Vagina (tissue), 2 donors: ENCODE data around the gene TANK. TPM values are rescaled to one million over a fixed set of nuclear protein-coding genes. Genes with fewer than 3 reads are reported as not detected.
A peak's percentile ranks its signal among the peaks of the same experiment; 100 is the strongest.

ENCODE experiments used
- DNase-seq, 2 donors: peaks; one replicate each; pipeline ENCODE4 v3.0.0-alpha.2; 2017; ENCODE audit errors: extremely low spot score in 2 of 2
- H3K27ac ChIP-seq: fragments of 200-600 bp; sonication (generic); one replicate; pipeline ENCODE4 v1.5.1; 2019
- H3K27me3 ChIP-seq: fragments of 200-600 bp; sonication (generic); one replicate; pipeline ENCODE4 v1.5.1; 2019
- H3K36me3 ChIP-seq, 2 donors: fragments of 200-600 bp; sonication (generic); one replicate each; pipeline ENCODE4 v1.5.1; 2017 to 2019
- H3K4me1 ChIP-seq: fragments of 200-600 bp; sonication (generic); one replicate; pipeline ENCODE4 v1.5.1; 2019
- H3K4me3 ChIP-seq, 2 donors: fragments of 200-600 bp; sonication (generic); 1 replicate in 1 of 2; 2 replicates in 1 of 2; pipeline ENCODE4 v1.5.1; 2016 to 2019
- H3K9me3 ChIP-seq: fragments of 200-600 bp; sonication (generic); one replicate; pipeline ENCODE4 v1.5.1; 2019
- CTCF ChIP-seq, 3 experiments: fragments of 450-650 bp in 2 of 3; fragments of 200-600 bp in 1 of 3; sonication (generic) in 1 of 3; IDR thresholded peaks; one replicate each; pipeline ENCODE4 v1.5.1; 2017 to 2019; ENCODE audit warnings: antibody characterized with exemption in 3 of 3, mild to moderate bottlenecking in 2 of 3, moderate library complexity in 2 of 3
- POLR2A ChIP-seq, 2 donors: fragments of 450-650 bp; IDR thresholded peaks; one replicate each; pipeline ENCODE4 v1.6.1; 2017; ENCODE audit warnings: antibody characterized with exemption in 2 of 2, mild to moderate bottlenecking in 2 of 2, moderate library complexity in 2 of 2
- POLR2AphosphoS5 ChIP-seq, 2 donors: sonication (generic); formaldehyde crosslinking; IDR thresholded peaks; one replicate each; pipeline ENCODE4 v1.9.0; 2017; ENCODE audit warnings: antibody characterized with exemption in 2 of 2, mild to moderate bottlenecking in 2 of 2, low read depth in 1 of 2; ENCODE audit not compliant: insufficient read depth in 1 of 2
- intact Hi-C: fragments of 100-400 bp; cut with DNase I; formaldehyde crosslinking; loops from one replicate; pipeline ENCODE4 v1.15.1; 2023
- total RNA-seq: library from RNA; depleted of rRNA; stranded (reverse); fragments of >200 nt; gene quantifications from one replicate; pipeline ENCODE4 v1.2.3, GENCODE V29; 2016

The TANK gene
- total RNA-seq, 1 donor from 2014 or later, result 94.0 TPM

GRCh38 chr2:161120775-161121174 lies 39.5 kb upstream of the TANK start:
- intact Hi-C loops, result no loop called here
- Histone ChIP-seq H3K27me3 (no peaks in the 10 kb centered on the region), H3K4me3 (no peak overlapping the region), H3K9me3 (no peaks in the 10 kb centered on the region), H3K27ac (no peak overlapping the region), H3K36me3 (no peaks in the 10 kb centered on the region), H3K4me1 (peaks cover 26% of the 10 kb centered on the region)
- no peak for DNase-seq
- TF ChIP-seq CTCF (IDR thresholded peaks at IDR 0.05) (no peak), POLR2AphosphoS5 (IDR thresholded peaks at IDR 0.05; ENCODE audit: insufficient read depth in 1 of 2, low read depth in 1 of 2) (no peak), POLR2A (IDR thresholded peaks at IDR 0.05) (no peak)

GRCh38 chr2:161121622-161122021 lies 38.6 kb upstream of the TANK start:
- intact Hi-C loops, result no loop called here
- Histone ChIP-seq H3K27ac (no peak overlapping the region), H3K4me3 (no peak overlapping the region), H3K4me1 (peaks cover 26% of the 10 kb centered on the region), H3K27me3 (no peaks in the 10 kb centered on the region), H3K36me3 (no peaks in the 10 kb centered on the region), H3K9me3 (no peaks in the 10 kb centered on the region)
- no peak for DNase-seq
- TF ChIP-seq CTCF (IDR thresholded peaks at IDR 0.05) (no peak), POLR2AphosphoS5 (IDR thresholded peaks at IDR 0.05; ENCODE audit: insufficient read depth in 1 of 2, low read depth in 1 of 2) (no peak), POLR2A (IDR thresholded peaks at IDR 0.05) (no peak)

GRCh38 chr2:161122772-161123530 lies 37.3 kb upstream of the TANK start:
- Histone ChIP-seq H3K36me3 (no peaks in the 10 kb centered on the region), H3K4me3 (no peak overlapping the region), H3K9me3 (no peaks in the 10 kb centered on the region), H3K27me3 (no peaks in the 10 kb centered on the region), H3K4me1 (peaks cover 26% of the 10 kb centered on the region), H3K27ac (peak overlapping the region; percentile 82)
- DNase-seq, result no peak
- TF ChIP-seq POLR2A (IDR thresholded peaks at IDR 0.05) (no peak), POLR2AphosphoS5 (IDR thresholded peaks at IDR 0.05; ENCODE audit: insufficient read depth in 1 of 2, low read depth in 1 of 2) (peak in 1 of 2 donors; percentile 94)
- intact Hi-C loops, result no loop called here

- H3K4me3 ChIP-seq, result no peak overlapping the region
- H3K27me3 ChIP-seq, result no peaks in the 10 kb centered on the region
- DNase-seq, result no peak
- TF ChIP-seq POLR2AphosphoS5 (IDR thresholded peaks at IDR 0.05; ENCODE audit: insufficient read depth in 1 of 2, low read depth in 1 of 2) (no peak), POLR2A (IDR thresholded peaks at IDR 0.05) (no peak), CTCF (IDR thresholded peaks at IDR 0.05) (no peak)
- H3K4me1 ChIP-seq, result peaks cover 26% of the 10 kb centered on the region
- H3K9me3 ChIP-seq, result no peaks in the 10 kb centered on the region
- no peaks in the 10 kb centered on the region for H3K36me3 ChIP-seq
- peak overlapping the region; percentile 82 for H3K27ac ChIP-seq
- intact Hi-C loops, result no loop called here
Measured at GRCh38 chr2:161123531-161124030, 36.6 kb upstream of the TANK start.

GRCh38 chr2:161124201-161124600 lies 36.0 kb upstream of the TANK start:
- H3K27ac ChIP-seq, result peak overlapping the region; percentile 82
- H3K4me1 ChIP-seq, result peaks cover 26% of the 10 kb centered on the region
- H3K4me3 ChIP-seq, result no peak overlapping the region
- H3K27me3 ChIP-seq, result no peaks in the 10 kb centered on the region
- no peak for DNase-seq
- no peaks in the 10 kb centered on the region for H3K9me3 ChIP-seq
- intact Hi-C loops, result no loop called here
- TF ChIP-seq CTCF (IDR thresholded peaks at IDR 0.05) (no peak), POLR2A (IDR thresholded peaks at IDR 0.05) (no peak), POLR2AphosphoS5 (IDR thresholded peaks at IDR 0.05; ENCODE audit: insufficient read depth in 1 of 2, low read depth in 1 of 2) (no peak)
- H3K36me3 ChIP-seq, result no peaks in the 10 kb centered on the region
